ENCODE data around the gene OR10A4. TPM values are rescaled to one million over a fixed set of nuclear protein-coding genes. Genes with fewer than 3 reads are reported as not detected.
"Not testable (repeated sequence)": the region's sequence is repeated elsewhere in the genome, so short reads cannot be mapped to it uniquely, and the experiment has no call there.

OR10A4 gene
- total RNA-seq, 1 donor from 2014 or later: not detected

- no peak overlapping the region for H3K27ac Mint-ChIP-seq (ENCODE audit: unreplicated experiment)
- DNase-seq (ENCODE audit: low read depth, low spot score): no peak
- H3K4me1 Mint-ChIP-seq: peaks cover 13% of the 10 kb centered on the region
- H3K9me3 Mint-ChIP-seq: peaks cover 16% of the 10 kb centered on the region
- H3K27me3 Mint-ChIP-seq (ENCODE audit: low read depth): no peaks in the 10 kb centered on the region
- H3K4me3 Mint-ChIP-seq: no peak overlapping the region
- TF ChIP-seq CTCF (conservative IDR thresholded peaks at IDR 0.05): no peak
- peaks cover 6% of the 10 kb centered on the region for H3K36me3 Mint-ChIP-seq (ENCODE audit: low read depth)
These were observed 32.1 kb upstream of the OR10A4 start for GRCh38 chr11:6844356-6844755.

GRCh38 chr11:6845383-6845782 lies 31.0 kb upstream of the OR10A4 start, which contains the start of gene OR10A5:
Gene OR10A5 (plus strand): TSS chr11:6845683. CDS start chr11:6845683, 0 bp downstream.
- no peak for DNase-seq (ENCODE audit: low read depth, low spot score)
- Mint-ChIP-seq H3K36me3 (ENCODE audit: low read depth) (peaks cover 9% of the 10 kb centered on the region), H3K27me3 (ENCODE audit: low read depth) (no peaks in the 10 kb centered on the region), H3K9me3 (peaks cover 18% of the 10 kb centered on the region), H3K4me3 (no peak within 1 kb of the TSS), H3K27ac (ENCODE audit: unreplicated experiment) (peak within 1 kb of the TSS; percentile 8), H3K4me1 (peaks cover 13% of the 10 kb centered on the region)
- TF ChIP-seq CTCF (conservative IDR thresholded peaks at IDR 0.05): no peak

GRCh38 chr11:6850526-6850925 lies 25.9 kb upstream of the OR10A4 start:
- no peak for TF ChIP-seq CTCF (conservative IDR thresholded peaks at IDR 0.05)
- peaks cover 21% of the 10 kb centered on the region for H3K9me3 Mint-ChIP-seq
- H3K4me1 Mint-ChIP-seq: no peaks in the 10 kb centered on the region
- no peak overlapping the region for H3K27ac Mint-ChIP-seq (ENCODE audit: unreplicated experiment)
- no peak overlapping the region for H3K4me3 Mint-ChIP-seq
- peaks cover 14% of the 10 kb centered on the region for H3K36me3 Mint-ChIP-seq (ENCODE audit: low read depth)
- H3K27me3 Mint-ChIP-seq (ENCODE audit: low read depth): no peaks in the 10 kb centered on the region
- DNase-seq (ENCODE audit: low read depth, low spot score): no peak

- H3K27me3 Mint-ChIP-seq (ENCODE audit: low read depth); H3K4me3 Mint-ChIP-seq; DNase-seq (ENCODE audit: low read depth, low spot score); H3K4me1 Mint-ChIP-seq; H3K27ac Mint-ChIP-seq (ENCODE audit: unreplicated experiment): not testable (repeated sequence)
- H3K36me3 Mint-ChIP-seq (ENCODE audit: low read depth): peaks cover 19% of the 10 kb centered on the region
- peaks cover 13% of the 10 kb centered on the region for H3K9me3 Mint-ChIP-seq
These were observed 21.6 kb upstream of the OR10A4 start for GRCh38 chr11:6854801-6855200.

GRCh38 chr11:6855971-6856541 lies 20.4 kb upstream of the OR10A4 start:
- H3K4me1 Mint-ChIP-seq: no peaks in the 10 kb centered on the region
- peaks cover 15% of the 10 kb centered on the region for H3K9me3 Mint-ChIP-seq
- peaks cover 13% of the 10 kb centered on the region for H3K36me3 Mint-ChIP-seq (ENCODE audit: low read depth)
- H3K27ac Mint-ChIP-seq (ENCODE audit: unreplicated experiment): no peak overlapping the region
- no peak for DNase-seq (ENCODE audit: low read depth, low spot score)
- H3K27me3 Mint-ChIP-seq (ENCODE audit: low read depth): no peaks in the 10 kb centered on the region
- no peak for TF ChIP-seq CTCF (conservative IDR thresholded peaks at IDR 0.05)
- H3K4me3 Mint-ChIP-seq: no peak overlapping the region

- H3K36me3 Mint-ChIP-seq (ENCODE audit: low read depth): peaks cover 8% of the 10 kb centered on the region
- no peak for DNase-seq (ENCODE audit: low read depth, low spot score)
- H3K27me3 Mint-ChIP-seq (ENCODE audit: low read depth): no peaks in the 10 kb centered on the region
- no peaks in the 10 kb centered on the region for H3K4me1 Mint-ChIP-seq
- H3K4me3 Mint-ChIP-seq: no peak overlapping the region
- no peak for TF ChIP-seq CTCF (conservative IDR thresholded peaks at IDR 0.05)
- peaks cover 16% of the 10 kb centered on the region for H3K9me3 Mint-ChIP-seq
- H3K27ac Mint-ChIP-seq (ENCODE audit: unreplicated experiment): no peak overlapping the region
These were observed 19.6 kb upstream of the OR10A4 start for GRCh38 chr11:6856871-6857270.

Data from neural crest cell (in vitro differentiated cells).